Fibroblast of villous mesenchyme (primary cell): ENCODE results near the gene CARMIL1. TPM values are rescaled to one million over a fixed set of nuclear protein-coding genes. Genes with fewer than 3 reads are reported as not detected.
A peak's percentile ranks its signal among the peaks of the same experiment; 100 is the strongest.

Source experiments
- DNase-seq: peaks from one replicate; pipeline ENCODE4 v3.0.0-alpha.2; 2010; ENCODE audit warnings: low read depth
- H3K4me3 ChIP-seq: 2 replicates; pipeline ENCODE4 v1.5.1; 2011; ENCODE audit warnings: low read depth, mild to moderate bottlenecking, low read length
- total RNA-seq: library from RNA; depleted of rRNA; stranded (reverse); fragments of >200 nt; gene quantifications from 2 replicates; pipeline ENCODE4 v1.2.3, GENCODE V29; 2012
- TF ChIP-seq, protein P1 (sequence below): IDR thresholded peaks from 2 replicates; pipeline ENCODE4 v1.5.1; 2012; ENCODE audit warnings: low read depth, mild to moderate bottlenecking, low read length; ENCODE audit not compliant: insufficient read depth

The CARMIL1 gene
- total RNA-seq, 1 donor, result 11.2 TPM

- no peak for DNase-seq
- TF ChIP-seq, protein P1, sequence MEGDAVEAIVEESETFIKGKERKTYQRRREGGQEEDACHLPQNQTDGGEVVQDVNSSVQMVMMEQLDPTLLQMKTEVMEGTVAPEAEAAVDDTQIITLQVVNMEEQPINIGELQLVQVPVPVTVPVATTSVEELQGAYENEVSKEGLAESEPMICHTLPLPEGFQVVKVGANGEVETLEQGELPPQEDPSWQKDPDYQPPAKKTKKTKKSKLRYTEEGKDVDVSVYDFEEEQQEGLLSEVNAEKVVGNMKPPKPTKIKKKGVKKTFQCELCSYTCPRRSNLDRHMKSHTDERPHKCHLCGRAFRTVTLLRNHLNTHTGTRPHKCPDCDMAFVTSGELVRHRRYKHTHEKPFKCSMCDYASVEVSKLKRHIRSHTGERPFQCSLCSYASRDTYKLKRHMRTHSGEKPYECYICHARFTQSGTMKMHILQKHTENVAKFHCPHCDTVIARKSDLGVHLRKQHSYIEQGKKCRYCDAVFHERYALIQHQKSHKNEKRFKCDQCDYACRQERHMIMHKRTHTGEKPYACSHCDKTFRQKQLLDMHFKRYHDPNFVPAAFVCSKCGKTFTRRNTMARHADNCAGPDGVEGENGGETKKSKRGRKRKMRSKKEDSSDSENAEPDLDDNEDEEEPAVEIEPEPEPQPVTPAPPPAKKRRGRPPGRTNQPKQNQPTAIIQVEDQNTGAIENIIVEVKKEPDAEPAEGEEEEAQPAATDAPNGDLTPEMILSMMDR, result no peak
- no peak overlapping the region for H3K4me3 ChIP-seq
Observed at GRCh38 chr6:25384234-25384633, 105.1 kb downstream of the CARMIL1 start.

GRCh38 chr6:25384967-25385366, 105.8 kb downstream of the CARMIL1 start:
- TF ChIP-seq, protein P1, result no peak
- DNase-seq, result peak; percentile 57
- H3K4me3 ChIP-seq, result no peak overlapping the region

DNA sequence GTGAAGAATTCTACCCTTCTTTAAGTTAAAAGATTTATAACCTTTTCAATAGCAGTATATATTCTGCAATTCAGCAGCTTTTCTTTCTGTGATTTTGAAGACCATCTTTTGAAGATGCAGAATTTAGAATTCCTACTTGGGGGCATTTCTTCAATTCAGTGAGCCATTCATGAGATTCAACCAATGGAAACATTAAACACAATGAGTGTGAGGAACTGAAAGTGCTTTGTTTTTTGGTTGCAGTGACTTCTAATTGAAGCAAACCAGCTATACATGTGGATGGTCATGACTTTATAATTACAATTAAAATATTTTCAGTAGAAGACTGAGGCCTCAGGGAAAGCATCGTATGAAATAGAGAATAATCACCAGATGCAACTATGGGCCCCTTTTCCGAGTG, 108.3 kb downstream of the CARMIL1 start:
- DNase-seq, result no peak
- TF ChIP-seq, protein P1, result no peak
- H3K4me3 ChIP-seq, result no peak overlapping the region

- H3K4me3 ChIP-seq, result no peak overlapping the region
- TF ChIP-seq, protein P1, result no peak
- DNase-seq, result no peak
Observed at GRCh38 chr6:25387911-25388310, 108.7 kb downstream of the CARMIL1 start.

- TF ChIP-seq, protein P1, result no peak
- H3K4me3 ChIP-seq, result no peak overlapping the region
- no peak for DNase-seq
Observed at GRCh38 chr6:25388776-25389175, 109.6 kb downstream of the CARMIL1 start.

GRCh38 chr6:25389471-25389870, 110.3 kb downstream of the CARMIL1 start:
- no peak for DNase-seq
- TF ChIP-seq, protein P1, result no peak
- no peak overlapping the region for H3K4me3 ChIP-seq

- TF ChIP-seq, protein P1, result no peak
- H3K4me3 ChIP-seq, result no peak overlapping the region
- no peak for DNase-seq
Observed at GRCh38 chr6:25392372-25392771, 113.2 kb downstream of the CARMIL1 start.
